Measurements from ENCODE around the gene ZNF292. TPM values are rescaled to one million over a fixed set of nuclear protein-coding genes. Genes with fewer than 3 reads are reported as not detected.
"Not testable (repeated sequence)": the region's sequence is repeated elsewhere in the genome, so short reads cannot be mapped to it uniquely, and the experiment has no call there.

ZNF292 gene
- total RNA-seq, 2 donors from 2014 or later: 28.0 to 30.3 TPM

- Histone ChIP-seq H3K9me3 (no peaks in the 10 kb centered on the region), H3K27ac (no peak overlapping the region), H3K27me3 (no peaks in the 10 kb centered on the region), H3K4me1 (no peaks in the 10 kb centered on the region), H3K36me3 (replicated peaks in 1 of 2; ENCODE audit: insufficient read depth in 1 of 2, low read depth in 2 of 2) (peaks cover 0 to 13% of the 10 kb centered on the region in 2 donors), H3K4me3 (no peak overlapping the region)
- DNase-seq (no peak), ATAC-seq (no peak)
- TF ChIP-seq POLR2A (IDR thresholded peaks at IDR 0.05): no peak
- intact Hi-C loops (cut with DNase I): no loop called here
- WGBS, 2 donors: 85 to 88% methylated on average over 2 of the region's 2 CpGs
Observed at GRCh38 chr6:87225511-87225910, 70.1 kb downstream of the ZNF292 start.

- Histone ChIP-seq H3K27me3 (no peaks in the 10 kb centered on the region), H3K9me3 (no peaks in the 10 kb centered on the region), H3K27ac (no peak overlapping the region), H3K4me1 (no peaks in the 10 kb centered on the region), H3K4me3 (no peak overlapping the region), H3K36me3 (replicated peaks in 1 of 2; ENCODE audit: insufficient read depth in 1 of 2, low read depth in 2 of 2) (peaks cover 0 to 13% of the 10 kb centered on the region in 2 donors)
- no peak for TF ChIP-seq POLR2A (IDR thresholded peaks at IDR 0.05)
- TF ChIP-seq, protein P1, sequence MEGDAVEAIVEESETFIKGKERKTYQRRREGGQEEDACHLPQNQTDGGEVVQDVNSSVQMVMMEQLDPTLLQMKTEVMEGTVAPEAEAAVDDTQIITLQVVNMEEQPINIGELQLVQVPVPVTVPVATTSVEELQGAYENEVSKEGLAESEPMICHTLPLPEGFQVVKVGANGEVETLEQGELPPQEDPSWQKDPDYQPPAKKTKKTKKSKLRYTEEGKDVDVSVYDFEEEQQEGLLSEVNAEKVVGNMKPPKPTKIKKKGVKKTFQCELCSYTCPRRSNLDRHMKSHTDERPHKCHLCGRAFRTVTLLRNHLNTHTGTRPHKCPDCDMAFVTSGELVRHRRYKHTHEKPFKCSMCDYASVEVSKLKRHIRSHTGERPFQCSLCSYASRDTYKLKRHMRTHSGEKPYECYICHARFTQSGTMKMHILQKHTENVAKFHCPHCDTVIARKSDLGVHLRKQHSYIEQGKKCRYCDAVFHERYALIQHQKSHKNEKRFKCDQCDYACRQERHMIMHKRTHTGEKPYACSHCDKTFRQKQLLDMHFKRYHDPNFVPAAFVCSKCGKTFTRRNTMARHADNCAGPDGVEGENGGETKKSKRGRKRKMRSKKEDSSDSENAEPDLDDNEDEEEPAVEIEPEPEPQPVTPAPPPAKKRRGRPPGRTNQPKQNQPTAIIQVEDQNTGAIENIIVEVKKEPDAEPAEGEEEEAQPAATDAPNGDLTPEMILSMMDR (IDR thresholded peaks at IDR 0.05): no peak
- intact Hi-C loops (cut with DNase I): no loop called here
- DNase-seq (no peak), ATAC-seq (no peak)
Observed at GRCh38 chr6:87225937-87226336, 70.6 kb downstream of the ZNF292 start.

DNA sequence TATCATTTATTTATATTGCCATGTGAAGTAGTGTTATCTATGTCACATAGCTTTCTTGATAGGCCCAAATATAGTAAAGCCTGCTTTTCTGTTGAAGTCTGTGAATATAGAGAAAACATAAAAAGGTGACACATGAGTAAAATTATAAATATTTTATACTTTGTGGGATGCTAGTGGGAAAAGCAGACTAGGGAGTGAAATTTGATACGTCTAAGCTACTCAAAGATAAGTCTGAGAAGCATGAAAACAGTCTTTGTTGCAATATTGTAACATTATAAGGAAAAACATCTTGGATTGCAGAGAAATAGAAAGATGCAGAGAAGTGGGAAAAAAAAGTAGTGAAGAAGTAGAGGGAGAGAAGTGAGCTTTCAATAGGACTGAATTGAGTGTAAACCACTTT, 75.4 kb downstream of the ZNF292 start:
- TF ChIP-seq, protein P1 (IDR thresholded peaks at IDR 0.05): no peak
- no peak for TF ChIP-seq POLR2A (IDR thresholded peaks at IDR 0.05)
- H3K4me1 ChIP-seq: no peaks in the 10 kb centered on the region
- ATAC-seq: no peak
- intact Hi-C loops (cut with DNase I): no loop called here
- no peaks in the 10 kb centered on the region for H3K9me3 ChIP-seq
- H3K27me3 ChIP-seq: no peaks in the 10 kb centered on the region
- no peak for DNase-seq
- peaks cover 0 to 1% of the 10 kb centered on the region in 2 donors for H3K36me3 ChIP-seq (replicated peaks in 1 of 2; ENCODE audit: insufficient read depth in 1 of 2, low read depth in 2 of 2)
- H3K27ac ChIP-seq: no peak overlapping the region
- H3K4me3 ChIP-seq: no peak overlapping the region
- 76 to 90% methylated on average over 1 of the region's 1 CpG for WGBS, 2 donors

DNA sequence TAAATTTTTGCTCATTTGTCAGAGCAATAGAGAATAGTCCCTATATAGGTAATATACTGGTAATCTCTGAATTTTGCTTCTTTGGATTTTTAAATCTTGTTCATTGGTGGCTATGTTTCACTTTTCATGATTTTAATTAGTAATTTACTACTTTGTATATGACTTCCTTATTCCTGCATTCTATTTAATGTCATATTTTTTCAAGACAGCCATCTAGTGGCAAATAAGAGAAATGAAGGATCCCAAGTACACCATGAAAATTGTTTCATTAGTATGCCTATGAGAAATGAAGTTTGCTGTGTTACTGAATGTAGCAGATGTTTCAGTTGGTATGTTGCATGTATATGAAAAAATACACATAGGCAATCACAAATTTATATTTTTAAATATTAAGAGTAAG, 82.4 kb downstream of the ZNF292 start:
- Histone ChIP-seq H3K27ac (no peak overlapping the region), H3K36me3 (replicated peaks in 1 of 2; ENCODE audit: insufficient read depth in 1 of 2, low read depth in 2 of 2) (peaks cover 0 to 6% of the 10 kb centered on the region in 2 donors), H3K4me1 (peaks cover 4% of the 10 kb centered on the region), H3K9me3 (no peaks in the 10 kb centered on the region), H3K27me3 (no peaks in the 10 kb centered on the region), H3K4me3 (no peak overlapping the region)
- intact Hi-C loops (cut with DNase I): no loop called here
- DNase-seq (no peak), ATAC-seq (no peak)
- TF ChIP-seq POLR2A (IDR thresholded peaks at IDR 0.05): no peak
- TF ChIP-seq, protein P1 (IDR thresholded peaks at IDR 0.05): peak in 6 of 7 experiments; percentile 29 to 56 (median 51)

DNA sequence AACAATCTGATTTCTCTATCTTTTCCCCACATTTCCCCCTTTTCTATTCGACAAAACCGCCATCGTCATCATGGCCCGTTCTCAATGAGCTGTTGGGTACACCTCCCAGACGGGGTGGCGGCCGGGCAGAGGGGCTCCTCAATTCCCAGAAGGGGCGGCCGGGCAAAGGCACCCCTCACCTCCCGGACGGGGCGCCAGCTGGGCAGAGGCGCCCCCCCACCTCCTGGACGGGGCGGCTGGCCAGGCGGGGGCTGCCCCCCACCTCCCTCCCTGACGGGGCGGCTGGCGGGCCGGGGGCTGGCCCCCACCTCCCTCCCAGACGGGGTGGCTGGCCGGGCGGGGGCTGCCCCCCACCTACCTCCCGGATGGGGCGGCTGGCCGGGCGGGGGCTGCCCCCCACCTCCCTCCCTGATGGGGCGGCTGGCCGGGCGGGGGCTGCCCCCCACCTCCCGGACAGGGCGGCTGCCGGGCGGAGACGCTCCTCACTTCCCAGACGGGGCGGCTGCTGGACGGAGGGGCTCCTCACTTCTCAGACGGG, 83.8 kb downstream of the ZNF292 start:
- intact Hi-C loops (cut with DNase I); H3K27ac ChIP-seq; H3K9me3 ChIP-seq; H3K36me3 ChIP-seq (replicated peaks in 1 of 2; ENCODE audit: insufficient read depth in 1 of 2, low read depth in 2 of 2); H3K4me1 ChIP-seq; H3K27me3 ChIP-seq; H3K4me3 ChIP-seq; DNase-seq; ATAC-seq: not testable (repeated sequence)
- 98 to 100% methylated on average over 10 to 11 of the region's 39 CpGs for WGBS, 2 donors

- DNase-seq (no peak), ATAC-seq (no peak)
- no peak for TF ChIP-seq POLR2A (IDR thresholded peaks at IDR 0.05)
- TF ChIP-seq, protein P1 (IDR thresholded peaks at IDR 0.05): no peak
- Histone ChIP-seq H3K4me3 (no peak overlapping the region), H3K36me3 (replicated peaks in 1 of 2; ENCODE audit: insufficient read depth in 1 of 2, low read depth in 2 of 2) (peaks cover 0 to 7% of the 10 kb centered on the region in 2 donors), H3K4me1 (no peaks in the 10 kb centered on the region), H3K27ac (no peak overlapping the region), H3K27me3 (no peaks in the 10 kb centered on the region), H3K9me3 (no peaks in the 10 kb centered on the region)
- intact Hi-C loops (cut with DNase I): no loop called here
- WGBS, 2 donors: 89 to 95% methylated on average over 4 to 5 of the region's 5 CpGs
Observed at GRCh38 chr6:87241304-87241703, 85.9 kb downstream of the ZNF292 start.
